Stimulated activated CD4-positive, alpha-beta T cell treated with anti-CD3 and anti-CD28 coated beads, Interleukin-4, amount 100 ng/mL, for 1 hour (primary cell): ENCODE measurements around the gene KCNB1.
A peak's percentile ranks its signal among the peaks of the same experiment; 100 is the strongest.

ENCODE experiments used
- DNase-seq: peaks from one replicate; pipeline ENCODE4 v3.0.0-alpha.2; 2020

KCNB1 gene

GRCh38 chr20:49384437-49385434, 97.7 kb downstream of the KCNB1 start:
- DNase-seq = peak; percentile 69

GRCh38 chr20:49381558-49382493, 100.6 kb downstream of the KCNB1 start:
- no peak for DNase-seq

- DNase-seq = no peak
These were observed 102.1 kb downstream of the KCNB1 start for GRCh38 chr20:49380337-49380780.

GRCh38 chr20:49379338-49379737, 103.1 kb downstream of the KCNB1 start:
- DNase-seq = no peak

- no peak for DNase-seq
These were observed 105.1 kb downstream of the KCNB1 start for GRCh38 chr20:49377326-49377725.

GRCh38 chr20:49375170-49375569, 107.3 kb downstream of the KCNB1 start:
- DNase-seq = no peak

- DNase-seq = no peak
These were observed 110.3 kb downstream of the KCNB1 start for GRCh38 chr20:49372095-49372734.

GRCh38 chr20:49368596-49368995, 113.9 kb downstream of the KCNB1 start:
- DNase-seq = no peak

GRCh38 chr20:49367113-49367512, 115.4 kb downstream of the KCNB1 start:
- DNase-seq = no peak

- no peak for DNase-seq
These were observed 115.8 kb downstream of the KCNB1 start for GRCh38 chr20:49366687-49367086.

GRCh38 chr20:49361862-49362660, 120.4 kb downstream of the KCNB1 start:
- DNase-seq = no peak

GRCh38 chr20:49360242-49360968, 122.1 kb downstream of the KCNB1 start:
- DNase-seq = no peak

- DNase-seq = no peak
These were observed 125.8 kb downstream of the KCNB1 start for GRCh38 chr20:49356676-49357075.

GRCh38 chr20:49354673-49355072, 127.8 kb downstream of the KCNB1 start:
- DNase-seq = no peak

GRCh38 chr20:49353348-49353747, 129.1 kb downstream of the KCNB1 start:
- no peak for DNase-seq

GRCh38 chr20:49352751-49353150, 129.7 kb downstream of the KCNB1 start:
- no peak for DNase-seq

- no peak for DNase-seq
These were observed 130.7 kb downstream of the KCNB1 start for GRCh38 chr20:49351775-49352174.

- DNase-seq = no peak
These were observed 132.7 kb downstream of the KCNB1 start for GRCh38 chr20:49349694-49350252.

GRCh38 chr20:49349078-49349477, 133.4 kb downstream of the KCNB1 start:
- no peak for DNase-seq

- DNase-seq = no peak
These were observed 133.9 kb downstream of the KCNB1 start for GRCh38 chr20:49348563-49348962.

- no peak for DNase-seq
These were observed 135.3 kb downstream of the KCNB1 start for GRCh38 chr20:49347156-49347555.
